Panc1 (cell line): Measurements from ENCODE around the gene C11orf58. TPM values are rescaled to one million over a fixed set of nuclear protein-coding genes. Genes with fewer than 3 reads are reported as not detected.

Experiments
- ATAC-seq: fragments of 200-7000 bp; cut with Tn5 transposase; 2 replicates; pipeline ENCODE4 v1.9.1; 2020; ENCODE audit warnings: mild to moderate bottlenecking, moderate library complexity
- BruUV-seq: library from RNA; stranded (reverse); fragments of 400-500 nt; replicated peaks from 2 replicates; lab custom pipeline; 2021; lab: Mats Ljungman, UMichigan
- CTCF ChIA-PET: fragments of 300-600 bp; sonication (Branson Sonifier 250); formaldehyde crosslinking; loops from one replicate; lab custom pipeline; 2022; ENCODE audit warnings: antibody characterized with exemption; lab: Charles Lee
- POLR2A ChIA-PET: fragments of 300-600 bp; sonication (Branson Sonifier 250); formaldehyde crosslinking; loops from one replicate; lab custom pipeline; 2022; ENCODE audit warnings: antibody characterized with exemption; lab: Charles Lee
- DNase-seq: peaks from one replicate; pipeline ENCODE4 v3.0.0-alpha.2; 2010; ENCODE audit warnings: low read depth, low spot score
- H3K27ac ChIP-seq: 2 replicates; pipeline ENCODE4 v1.5.1; 2011; ENCODE audit warnings: mild to moderate bottlenecking, low read length, inconsistent platforms
- H3K27me3 ChIP-seq: fragments of 200-500 bp; sonication (Bioruptor generic); 2 replicates; pipeline ENCODE4 v1.6.0; 2014; ENCODE audit warnings: low read length, inconsistent platforms; ENCODE audit not compliant: control insufficient read depth, insufficient read depth
- H3K36me3 ChIP-seq: fragments of 200-500 bp; sonication (Bioruptor generic); 2 replicates; pipeline ENCODE4 v1.5.1; 2014; ENCODE audit warnings: inconsistent platforms, mild to moderate bottlenecking, low read length, moderate library complexity; ENCODE audit not compliant: control insufficient read depth, insufficient read depth
- H3K4me1 ChIP-seq: 2 replicates; pipeline ENCODE4 v1.5.1; 2011; ENCODE audit warnings: inconsistent platforms, mild to moderate bottlenecking, low read length, moderate library complexity; ENCODE audit not compliant: control insufficient read depth, insufficient read depth
- H3K4me3 ChIP-seq, 2 experiments: 2 replicates each; pipeline ENCODE4 v1.5.1; 2011 to 2012; ENCODE audit warnings: low read depth in 2 of 2, low read length in 2 of 2, mild to moderate bottlenecking in 2 of 2, inconsistent platforms in 1 of 2, moderate library complexity in 1 of 2
- H3K9me3 ChIP-seq: fragments of 200-500 bp; sonication (Bioruptor generic); 2 replicates; pipeline ENCODE4 v1.5.1; 2014; ENCODE audit warnings: low read depth, mild to moderate bottlenecking, inconsistent platforms, low read length, moderate library complexity; ENCODE audit not compliant: control insufficient read depth, insufficient read depth
- CTCF ChIP-seq: fragments of 450-650 bp; IDR thresholded peaks from 2 replicates; pipeline ENCODE4 v1.5.1; 2017; ENCODE audit warnings: mild to moderate bottlenecking
- POLR2AphosphoS5 ChIP-seq: IDR thresholded peaks from 2 replicates; pipeline ENCODE4 v1.6.1; 2012; ENCODE audit warnings: mild to moderate bottlenecking, low read depth, low read length, moderate library complexity
- SIN3A ChIP-seq: IDR thresholded peaks from 2 replicates; pipeline ENCODE4 v1.6.1; 2012; ENCODE audit warnings: low read depth, mild to moderate bottlenecking, low read length, moderate library complexity, borderline replicate concordance; ENCODE audit not compliant: insufficient read depth
- TCF7L2 ChIP-seq: IDR thresholded peaks from 2 replicates; pipeline ENCODE4 v1.6.1; 2011; ENCODE audit warnings: mild to moderate bottlenecking, low read depth, low read length, inconsistent platforms
- in situ Hi-C: cut with HindIII; loops from 2 replicates; pipeline ENCODE4 v1.10.0; 2016; ENCODE audit warnings: low sequenced_read_pairs, low pct_unique_long_range_greater_than_20kb
- intact Hi-C: fragments of 100-400 bp; cut with micrococcal nuclease; formaldehyde crosslinking; loops from one replicate; pipeline ENCODE4 v1.10.0; 2022; ENCODE audit not compliant: unreplicated experiment
- total RNA-seq: library from RNA; stranded (reverse); gene quantifications from one replicate; pipeline ENCODE4 v1.2.1, GENCODE V29; 2021; ENCODE audit not compliant: unreplicated experiment
- TF ChIP-seq, protein P1 (sequence below), 2 experiments: IDR thresholded peaks; 2 replicates each; pipeline ENCODE4 v1.6.1; 2011 to 2012; ENCODE audit warnings: low read depth in 2 of 2, control low read depth in 1 of 2, low read length in 1 of 2, mild to moderate bottlenecking in 1 of 2, moderate library complexity in 1 of 2; ENCODE audit not compliant: insufficient read depth in 1 of 2

The C11orf58 gene
- total RNA-seq, 1 experiment from 2014 or later = 97.6 TPM

DNA sequence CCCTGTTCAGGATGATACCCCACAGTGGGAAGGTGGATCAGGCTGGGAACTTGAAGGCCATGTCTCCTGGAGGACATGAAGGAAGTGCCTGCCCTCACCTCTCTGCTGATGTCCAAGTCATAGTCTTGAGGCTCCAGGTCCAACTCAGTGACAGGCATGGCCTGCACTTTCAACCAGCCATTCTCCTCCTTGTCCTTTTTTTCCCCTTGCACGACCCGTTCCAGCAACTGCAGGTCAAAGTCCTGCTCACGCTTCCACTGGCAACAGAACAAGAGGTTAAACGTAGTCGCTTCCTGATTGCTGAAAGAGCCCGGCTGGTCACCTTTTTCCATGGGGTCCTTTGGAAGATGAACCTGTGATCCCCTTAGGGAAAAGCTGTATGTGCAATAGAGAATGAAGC, 47.7 kb downstream of the C11orf58 start:
- DNase-seq (no peak), ATAC-seq (no peak)
- no TSS peak for BruUV-seq
- ChIA-PET POLR2A (interaction anchor here (0.6 kb wide), 1 partner anchor 32 kb away, joined by 3 read pairs; no protein-coding TSS in a partner anchor), CTCF (interaction anchor here (0.6 kb wide), 2 partner anchors 106 to 277 kb away, joined by 3 to 4 read pairs; no protein-coding TSS in a partner anchor)
- Histone ChIP-seq H3K4me3 (no peak overlapping the region), H3K27me3 (no peaks in the 10 kb centered on the region), H3K36me3 (no peaks in the 10 kb centered on the region), H3K27ac (no peak overlapping the region), H3K4me1 (peaks cover 4% of the 10 kb centered on the region; the same call in 1 of the 2 replicates), H3K9me3 (no peaks in the 10 kb centered on the region)
- intact Hi-C loops = loop anchor here (10.0 kb wide), 1 partner anchor 279 kb away; no protein-coding TSS in a partner anchor
- TF ChIP-seq TCF7L2 (no peak), POLR2AphosphoS5 (no peak), CTCF (no peak), SIN3A (no peak)
- TF ChIP-seq, protein P1, sequence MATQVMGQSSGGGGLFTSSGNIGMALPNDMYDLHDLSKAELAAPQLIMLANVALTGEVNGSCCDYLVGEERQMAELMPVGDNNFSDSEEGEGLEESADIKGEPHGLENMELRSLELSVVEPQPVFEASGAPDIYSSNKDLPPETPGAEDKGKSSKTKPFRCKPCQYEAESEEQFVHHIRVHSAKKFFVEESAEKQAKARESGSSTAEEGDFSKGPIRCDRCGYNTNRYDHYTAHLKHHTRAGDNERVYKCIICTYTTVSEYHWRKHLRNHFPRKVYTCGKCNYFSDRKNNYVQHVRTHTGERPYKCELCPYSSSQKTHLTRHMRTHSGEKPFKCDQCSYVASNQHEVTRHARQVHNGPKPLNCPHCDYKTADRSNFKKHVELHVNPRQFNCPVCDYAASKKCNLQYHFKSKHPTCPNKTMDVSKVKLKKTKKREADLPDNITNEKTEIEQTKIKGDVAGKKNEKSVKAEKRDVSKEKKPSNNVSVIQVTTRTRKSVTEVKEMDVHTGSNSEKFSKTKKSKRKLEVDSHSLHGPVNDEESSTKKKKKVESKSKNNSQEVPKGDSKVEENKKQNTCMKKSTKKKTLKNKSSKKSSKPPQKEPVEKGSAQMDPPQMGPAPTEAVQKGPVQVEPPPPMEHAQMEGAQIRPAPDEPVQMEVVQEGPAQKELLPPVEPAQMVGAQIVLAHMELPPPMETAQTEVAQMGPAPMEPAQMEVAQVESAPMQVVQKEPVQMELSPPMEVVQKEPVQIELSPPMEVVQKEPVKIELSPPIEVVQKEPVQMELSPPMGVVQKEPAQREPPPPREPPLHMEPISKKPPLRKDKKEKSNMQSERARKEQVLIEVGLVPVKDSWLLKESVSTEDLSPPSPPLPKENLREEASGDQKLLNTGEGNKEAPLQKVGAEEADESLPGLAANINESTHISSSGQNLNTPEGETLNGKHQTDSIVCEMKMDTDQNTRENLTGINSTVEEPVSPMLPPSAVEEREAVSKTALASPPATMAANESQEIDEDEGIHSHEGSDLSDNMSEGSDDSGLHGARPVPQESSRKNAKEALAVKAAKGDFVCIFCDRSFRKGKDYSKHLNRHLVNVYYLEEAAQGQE (IDR thresholded peaks at IDR 0.05; ENCODE audit: insufficient read depth in 1 of 2, low read depth in 2 of 2, low read length in 1 of 2) = no peak
- in situ Hi-C loops = no loop called here

DNA sequence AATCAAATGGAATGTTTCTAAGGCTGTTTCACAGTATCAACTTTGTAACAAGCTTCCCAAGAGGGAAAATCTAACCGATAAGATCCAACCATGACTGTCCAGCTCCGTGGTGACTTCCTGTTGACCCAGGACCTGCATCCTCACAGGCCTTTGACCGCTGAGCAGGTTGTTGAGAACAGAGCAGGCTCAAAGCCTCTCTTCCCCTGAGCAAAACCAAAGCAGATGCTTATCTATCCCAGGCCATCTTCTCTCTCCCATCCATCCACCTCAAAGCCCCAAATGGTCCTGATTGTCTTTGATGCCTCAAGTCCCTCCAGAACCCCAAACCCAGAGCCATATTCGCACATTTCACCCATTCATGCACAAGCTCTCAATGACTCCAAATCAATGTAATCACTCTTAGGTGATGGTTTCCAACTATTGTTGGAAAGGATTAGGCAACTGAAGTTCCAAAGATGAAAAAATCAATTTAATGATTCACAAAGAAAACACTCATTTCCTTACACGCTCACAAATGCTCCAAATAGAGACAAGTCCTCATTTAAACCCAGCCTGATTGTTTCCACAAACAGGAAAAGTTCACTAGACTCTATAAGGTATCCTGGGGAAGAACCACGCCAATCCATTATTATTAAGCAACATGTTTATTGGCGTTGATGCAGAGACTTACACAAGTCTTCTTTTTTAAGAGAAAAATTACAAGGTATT, 48.7 kb downstream of the C11orf58 start:
- ChIA-PET CTCF (no interaction called here), POLR2A (no interaction called here)
- no peaks in the 10 kb centered on the region for H3K36me3 ChIP-seq
- ATAC-seq = no peak
- TF ChIP-seq, protein P1 (IDR thresholded peaks at IDR 0.05; ENCODE audit: insufficient read depth in 1 of 2, low read depth in 2 of 2, low read length in 1 of 2) = no peak
- TF ChIP-seq SIN3A = no peak
- TF ChIP-seq TCF7L2 = no peak
- TF ChIP-seq CTCF = no peak
- no peaks in the 10 kb centered on the region for H3K27me3 ChIP-seq
- no peak for DNase-seq
- BruUV-seq = no TSS peak
- no peak overlapping the region for H3K4me3 ChIP-seq
- in situ Hi-C loops = no loop called here
- H3K9me3 ChIP-seq = no peaks in the 10 kb centered on the region
- intact Hi-C loops = loop anchor here (10.0 kb wide), 1 partner anchor 278 kb away; no protein-coding TSS in a partner anchor
- H3K27ac ChIP-seq = no peak overlapping the region
- H3K4me1 ChIP-seq = peaks cover 4% of the 10 kb centered on the region; the same call in 1 of the 2 replicates
